Astrocyte of the spinal cord (primary cell): ENCODE data around the gene SMIM14.
"Not testable (repeated sequence)": the region's sequence is repeated elsewhere in the genome, so short reads cannot be mapped to it uniquely, and the experiment has no call there.

ENCODE experiments used
- DNase-seq: peaks from one replicate; pipeline ENCODE4 v3.0.0; 2011; ENCODE audit warnings: low read depth, low spot score
- H3K4me3 ChIP-seq: 2 replicates; pipeline ENCODE4 v1.5.1; 2011; ENCODE audit warnings: low read depth, mild to moderate bottlenecking, low read length, moderate library complexity
- in situ Hi-C: cut with HindIII; loops from 2 replicates; pipeline ENCODE4 v1.10.0; 2017; ENCODE audit warnings: low sequenced_read_pairs
- TF ChIP-seq, protein P1 (sequence below): IDR thresholded peaks from 2 replicates; pipeline ENCODE4 v1.5.1; 2012; ENCODE audit warnings: low read depth, mild to moderate bottlenecking, low read length, inconsistent platforms

The SMIM14 gene

DNA sequence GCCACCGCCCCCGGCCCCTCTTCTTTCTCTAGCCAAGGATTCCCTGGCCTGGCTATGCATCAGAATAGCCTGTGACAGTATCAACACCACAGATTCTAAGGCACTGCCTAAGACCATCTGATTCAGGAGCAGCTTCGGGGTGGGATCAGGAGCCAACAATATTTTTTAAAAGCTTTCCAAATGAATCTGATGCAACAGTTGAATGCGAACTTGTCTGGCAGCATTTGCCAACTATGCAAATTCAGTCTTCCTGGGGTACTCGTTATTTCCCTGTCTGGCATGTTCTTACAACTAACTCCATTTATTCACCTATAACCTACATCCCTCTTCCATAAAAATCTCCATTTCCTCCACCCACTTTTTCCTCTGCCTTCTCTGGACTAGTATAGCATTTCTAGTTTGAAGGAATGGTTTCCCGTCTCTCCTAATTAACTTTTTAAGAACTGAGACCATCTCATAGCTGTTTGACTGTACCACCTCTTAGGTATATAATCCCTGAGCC, 75.3 kb downstream of the SMIM14 start:
- no peak for DNase-seq
- no peak overlapping the region for H3K4me3 ChIP-seq
- in situ Hi-C loops, result no loop called here
- TF ChIP-seq, protein P1, sequence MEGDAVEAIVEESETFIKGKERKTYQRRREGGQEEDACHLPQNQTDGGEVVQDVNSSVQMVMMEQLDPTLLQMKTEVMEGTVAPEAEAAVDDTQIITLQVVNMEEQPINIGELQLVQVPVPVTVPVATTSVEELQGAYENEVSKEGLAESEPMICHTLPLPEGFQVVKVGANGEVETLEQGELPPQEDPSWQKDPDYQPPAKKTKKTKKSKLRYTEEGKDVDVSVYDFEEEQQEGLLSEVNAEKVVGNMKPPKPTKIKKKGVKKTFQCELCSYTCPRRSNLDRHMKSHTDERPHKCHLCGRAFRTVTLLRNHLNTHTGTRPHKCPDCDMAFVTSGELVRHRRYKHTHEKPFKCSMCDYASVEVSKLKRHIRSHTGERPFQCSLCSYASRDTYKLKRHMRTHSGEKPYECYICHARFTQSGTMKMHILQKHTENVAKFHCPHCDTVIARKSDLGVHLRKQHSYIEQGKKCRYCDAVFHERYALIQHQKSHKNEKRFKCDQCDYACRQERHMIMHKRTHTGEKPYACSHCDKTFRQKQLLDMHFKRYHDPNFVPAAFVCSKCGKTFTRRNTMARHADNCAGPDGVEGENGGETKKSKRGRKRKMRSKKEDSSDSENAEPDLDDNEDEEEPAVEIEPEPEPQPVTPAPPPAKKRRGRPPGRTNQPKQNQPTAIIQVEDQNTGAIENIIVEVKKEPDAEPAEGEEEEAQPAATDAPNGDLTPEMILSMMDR, result no peak

DNA sequence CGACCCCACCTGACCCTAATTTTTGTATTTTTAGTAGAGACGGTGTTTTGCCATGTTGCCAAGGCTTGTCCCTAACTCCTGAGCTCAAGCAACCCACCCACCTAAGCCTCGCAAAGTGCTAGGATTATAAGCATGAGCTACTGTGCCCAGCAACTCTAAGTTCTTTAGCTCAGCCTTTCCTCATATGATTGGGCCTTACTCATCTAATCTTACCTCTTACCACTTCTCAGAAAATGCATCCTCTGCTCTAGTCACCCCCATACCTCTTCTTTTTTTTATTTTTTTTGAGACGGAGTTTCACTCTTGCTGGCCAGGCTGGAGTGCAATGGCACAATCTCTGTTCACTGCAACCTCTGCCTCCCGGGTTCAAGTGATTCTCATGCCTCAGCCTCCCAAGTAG, 75.9 kb downstream of the SMIM14 start:
- TF ChIP-seq, protein P1, result no peak
- in situ Hi-C loops, result no loop called here
- no peak for DNase-seq
- no peak overlapping the region for H3K4me3 ChIP-seq

DNA sequence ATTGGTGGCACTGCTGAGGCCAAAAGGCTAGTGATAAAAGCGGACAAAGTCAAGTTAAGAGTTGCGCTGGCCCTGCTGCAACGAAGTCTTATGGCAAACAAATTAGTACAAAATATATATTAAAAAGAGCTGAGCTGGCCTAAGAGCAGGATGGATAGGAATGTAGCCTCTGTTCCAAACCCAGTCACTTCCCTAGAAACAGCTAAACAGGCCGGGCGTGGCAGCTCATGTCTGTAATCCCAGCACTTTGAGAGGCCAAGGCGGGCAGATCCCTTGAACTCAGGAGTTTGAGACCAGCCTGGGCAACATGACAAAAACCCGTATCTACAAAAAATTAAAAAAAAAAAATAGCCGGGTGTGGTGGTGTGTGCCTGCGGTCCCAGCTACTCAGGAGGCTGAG, 79.0 kb downstream of the SMIM14 start:
- TF ChIP-seq, protein P1, result no peak
- no peak overlapping the region for H3K4me3 ChIP-seq
- no peak for DNase-seq
- in situ Hi-C loops, result no loop called here

DNA sequence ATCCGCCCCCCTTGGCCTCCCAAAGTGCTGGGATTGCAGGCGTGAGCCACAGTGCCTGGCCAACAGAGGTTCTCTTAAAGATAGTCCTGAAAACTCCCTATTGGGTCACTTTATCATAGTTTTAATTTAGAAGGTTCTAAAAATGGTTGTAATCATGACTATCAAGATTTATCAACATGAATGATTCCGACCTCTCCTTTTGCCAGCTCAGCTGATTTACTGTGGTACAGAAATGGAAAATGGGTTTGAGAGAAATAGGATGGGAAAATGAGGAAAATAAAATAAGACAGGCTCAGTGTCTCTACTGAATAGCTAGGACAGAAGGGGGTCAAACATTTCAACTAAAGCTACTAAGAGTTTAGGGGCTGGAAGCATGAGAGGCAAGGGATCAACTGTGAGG, 83.2 kb downstream of the SMIM14 start:
- in situ Hi-C loops, result no loop called here
- TF ChIP-seq, protein P1, result no peak

DNA sequence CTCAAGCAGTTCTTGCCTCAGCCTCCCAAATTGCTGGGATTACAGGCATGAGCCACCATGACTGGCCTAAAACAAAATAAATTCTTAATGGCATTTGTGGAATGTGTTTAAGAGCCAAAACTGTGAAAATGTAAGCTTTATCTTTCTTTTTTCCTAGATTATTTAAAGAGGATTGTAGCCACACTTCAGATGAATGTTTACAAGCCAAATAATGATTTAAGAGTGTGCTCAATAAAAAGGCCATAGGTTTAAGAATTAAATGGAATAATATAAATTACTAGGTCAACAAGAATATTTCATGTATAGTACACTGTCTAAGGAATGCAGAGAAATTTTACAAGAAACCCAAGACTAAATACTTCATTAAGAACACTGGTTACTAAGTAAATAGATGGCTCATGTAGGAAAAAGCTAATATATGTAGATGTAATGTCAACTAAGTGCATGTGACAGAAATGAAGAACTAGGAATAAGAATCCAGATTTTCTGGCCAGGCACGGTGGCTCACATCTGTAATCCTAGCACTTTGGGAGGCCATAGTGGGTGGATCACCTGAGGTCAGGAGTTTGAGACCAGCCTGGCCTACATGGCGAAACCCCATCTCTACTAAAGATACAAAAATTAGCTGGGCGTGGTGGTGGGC, 90.1 kb downstream of the SMIM14 start:
- TF ChIP-seq, protein P1, result no peak
- no peak overlapping the region for H3K4me3 ChIP-seq
- peak; percentile 22 for DNase-seq
- in situ Hi-C loops, result no loop called here

More for the DNA sequence above, 83.2 kb downstream of the SMIM14 start:
- H3K4me3 ChIP-seq, result no peak overlapping the region
- no peak for DNase-seq

DNA sequence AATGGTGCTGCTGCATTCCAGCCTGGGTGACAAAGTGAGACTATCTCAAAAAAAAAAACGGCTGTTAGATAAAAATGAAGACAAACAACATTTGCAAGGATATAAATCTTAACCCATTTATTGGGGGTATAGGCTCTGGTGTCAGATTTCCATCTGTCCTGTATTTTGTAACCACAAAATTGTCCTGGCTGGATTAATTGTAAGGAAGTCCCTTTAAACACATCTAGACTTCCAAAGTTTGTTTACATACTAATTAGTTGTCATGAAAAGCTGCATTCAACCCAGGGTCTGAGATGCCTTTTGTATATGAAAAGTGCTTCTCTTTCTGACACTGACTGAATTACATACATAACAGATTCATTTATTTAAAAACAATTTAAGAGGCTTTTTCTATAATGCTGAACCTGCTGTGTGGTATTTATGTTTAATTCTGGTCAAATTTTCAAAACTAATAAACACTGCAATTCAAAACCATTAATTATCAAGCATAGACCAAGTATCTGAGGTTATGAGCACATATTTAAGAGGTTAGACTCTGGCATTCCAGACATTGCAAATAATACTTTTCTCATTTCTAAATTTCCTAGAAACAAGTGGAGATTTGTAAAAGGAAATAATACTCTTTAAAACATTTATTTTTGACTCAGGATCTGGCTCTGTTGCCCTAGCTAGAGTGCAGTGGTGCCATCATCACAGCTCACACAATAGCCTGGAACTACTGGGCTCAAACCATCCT, 93.9 kb downstream of the SMIM14 start:
- in situ Hi-C loops, result no loop called here
- DNase-seq, result peak; percentile 18
- TF ChIP-seq, protein P1, result no peak

DNA sequence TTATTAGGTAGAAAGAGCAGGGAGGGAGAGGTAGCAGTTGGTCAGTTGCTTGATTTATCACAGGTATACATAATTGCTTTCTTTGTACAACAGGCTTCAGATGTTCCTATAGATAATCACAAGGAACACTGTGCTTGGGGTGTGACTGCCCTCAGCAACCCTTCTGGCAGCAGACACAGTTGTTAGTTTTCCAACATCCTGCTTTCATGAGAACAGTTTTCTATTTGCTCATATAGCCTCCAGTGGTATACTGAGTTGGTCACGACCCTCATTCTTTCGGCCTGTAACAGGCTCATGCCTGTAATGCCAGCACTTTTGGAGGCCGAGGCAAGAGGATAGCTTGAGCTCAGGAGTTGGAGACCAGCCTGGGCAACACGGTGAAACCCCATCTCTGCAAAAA, 94.6 kb downstream of the SMIM14 start:
- in situ Hi-C loops, DNase-seq, H3K4me3 ChIP-seq: not testable (repeated sequence)

More for the DNA sequence above, 93.9 kb downstream of the SMIM14 start:
- H3K4me3 ChIP-seq, result no peak overlapping the region
